ENCODE data around the gene C17orf100. TPM values are rescaled to one million over a fixed set of nuclear protein-coding genes. Genes with fewer than 3 reads are reported as not detected.

The C17orf100 gene
- total RNA-seq, 1 donor from 2014 or later, result 3.2 TPM

DNA sequence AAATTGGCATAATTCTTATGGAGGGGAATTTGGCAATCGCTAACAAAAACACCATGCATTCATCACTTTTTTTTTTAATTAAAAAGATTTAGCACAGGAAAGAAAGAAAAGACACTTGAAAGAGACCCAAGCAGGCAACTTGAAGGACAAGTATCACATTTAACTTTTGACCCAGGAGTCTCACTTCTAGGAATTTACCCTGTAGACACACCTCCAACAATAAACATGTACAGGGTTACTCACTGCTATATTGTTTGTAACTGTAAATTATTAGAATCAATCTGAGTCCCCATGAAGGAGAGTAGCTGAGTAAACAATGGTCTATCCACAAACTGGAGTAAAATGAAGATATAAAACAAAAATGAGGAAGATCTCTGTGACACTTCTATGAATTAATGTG lies 21.2 kb upstream of the C17orf100 start:
- DNase-seq (ENCODE audit: extremely low spot score, unreplicated experiment), result no peak
- Mint-ChIP-seq H3K4me1 (ENCODE audit: unreplicated experiment) (peaks cover 5% of the 10 kb centered on the region), H3K4me3 (ENCODE audit: unreplicated experiment) (no peak overlapping the region), H3K9me3 (ENCODE audit: unreplicated experiment) (peaks cover 5% of the 10 kb centered on the region), H3K36me3 (ENCODE audit: unreplicated experiment) (peaks cover 67% of the 10 kb centered on the region), H3K27me3 (ENCODE audit: unreplicated experiment) (no peaks in the 10 kb centered on the region), H3K27ac (ENCODE audit: unreplicated experiment) (no peak overlapping the region)
- TF ChIP-seq, protein P1, sequence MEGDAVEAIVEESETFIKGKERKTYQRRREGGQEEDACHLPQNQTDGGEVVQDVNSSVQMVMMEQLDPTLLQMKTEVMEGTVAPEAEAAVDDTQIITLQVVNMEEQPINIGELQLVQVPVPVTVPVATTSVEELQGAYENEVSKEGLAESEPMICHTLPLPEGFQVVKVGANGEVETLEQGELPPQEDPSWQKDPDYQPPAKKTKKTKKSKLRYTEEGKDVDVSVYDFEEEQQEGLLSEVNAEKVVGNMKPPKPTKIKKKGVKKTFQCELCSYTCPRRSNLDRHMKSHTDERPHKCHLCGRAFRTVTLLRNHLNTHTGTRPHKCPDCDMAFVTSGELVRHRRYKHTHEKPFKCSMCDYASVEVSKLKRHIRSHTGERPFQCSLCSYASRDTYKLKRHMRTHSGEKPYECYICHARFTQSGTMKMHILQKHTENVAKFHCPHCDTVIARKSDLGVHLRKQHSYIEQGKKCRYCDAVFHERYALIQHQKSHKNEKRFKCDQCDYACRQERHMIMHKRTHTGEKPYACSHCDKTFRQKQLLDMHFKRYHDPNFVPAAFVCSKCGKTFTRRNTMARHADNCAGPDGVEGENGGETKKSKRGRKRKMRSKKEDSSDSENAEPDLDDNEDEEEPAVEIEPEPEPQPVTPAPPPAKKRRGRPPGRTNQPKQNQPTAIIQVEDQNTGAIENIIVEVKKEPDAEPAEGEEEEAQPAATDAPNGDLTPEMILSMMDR (IDR thresholded peaks at IDR 0.05), result no peak

DNA sequence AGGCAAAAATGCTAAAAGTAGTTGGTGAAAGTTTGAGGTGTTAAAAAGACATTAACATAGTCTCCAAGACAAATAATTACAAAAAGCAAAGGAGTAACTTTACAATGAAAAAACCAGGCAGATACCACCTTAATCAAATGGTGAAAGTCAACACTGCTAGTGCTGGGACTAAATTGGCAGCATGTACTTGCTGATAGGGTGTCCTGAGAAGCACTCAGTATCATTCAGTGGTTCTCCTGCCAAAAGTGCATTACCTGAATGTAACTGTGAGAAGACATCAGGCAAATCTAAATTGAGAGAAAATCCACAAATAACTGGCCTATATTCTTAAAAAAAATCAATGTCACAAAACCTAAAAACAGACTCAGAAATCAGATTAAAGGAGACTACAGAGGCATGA lies 19.0 kb upstream of the C17orf100 start:
- peaks cover 55% of the 10 kb centered on the region for H3K36me3 Mint-ChIP-seq (ENCODE audit: unreplicated experiment)
- H3K4me3 Mint-ChIP-seq (ENCODE audit: unreplicated experiment), result no peak overlapping the region
- no peak overlapping the region for H3K27ac Mint-ChIP-seq (ENCODE audit: unreplicated experiment)
- TF ChIP-seq, protein P1 (IDR thresholded peaks at IDR 0.05), result no peak
- no peak for DNase-seq (ENCODE audit: extremely low spot score, unreplicated experiment)
- H3K27me3 Mint-ChIP-seq (ENCODE audit: unreplicated experiment), result no peaks in the 10 kb centered on the region
- peaks cover 5% of the 10 kb centered on the region for H3K9me3 Mint-ChIP-seq (ENCODE audit: unreplicated experiment)
- peaks cover under 1% of the 10 kb centered on the region for H3K4me1 Mint-ChIP-seq (ENCODE audit: unreplicated experiment)

DNA sequence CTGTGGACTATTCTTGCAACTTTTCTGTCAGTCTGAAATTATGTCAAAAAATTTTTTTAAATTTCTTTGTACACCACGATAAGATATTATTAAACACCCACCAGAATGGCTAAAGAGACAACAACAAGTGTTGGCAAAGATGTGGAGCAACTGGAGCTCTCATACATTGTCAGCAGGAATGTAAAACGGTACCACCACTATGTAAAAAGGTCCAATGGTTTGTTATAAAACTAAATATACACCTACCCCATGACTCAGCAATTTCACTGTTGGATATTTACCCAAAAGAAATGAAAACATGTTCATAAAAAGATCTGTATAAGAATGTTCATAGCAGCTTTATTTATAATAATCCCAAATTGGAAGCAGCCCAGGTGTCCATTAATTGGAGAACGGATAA lies 18.3 kb upstream of the C17orf100 start:
- Mint-ChIP-seq H3K4me1 (ENCODE audit: unreplicated experiment) (peaks cover 4% of the 10 kb centered on the region), H3K36me3 (ENCODE audit: unreplicated experiment) (peaks cover 49% of the 10 kb centered on the region), H3K9me3 (ENCODE audit: unreplicated experiment) (peaks cover 5% of the 10 kb centered on the region), H3K27ac (ENCODE audit: unreplicated experiment) (no peak overlapping the region), H3K4me3 (ENCODE audit: unreplicated experiment) (no peak overlapping the region), H3K27me3 (ENCODE audit: unreplicated experiment) (no peaks in the 10 kb centered on the region)
- DNase-seq (ENCODE audit: extremely low spot score, unreplicated experiment), result no peak
- TF ChIP-seq, protein P1 (IDR thresholded peaks at IDR 0.05), result no peak

DNA sequence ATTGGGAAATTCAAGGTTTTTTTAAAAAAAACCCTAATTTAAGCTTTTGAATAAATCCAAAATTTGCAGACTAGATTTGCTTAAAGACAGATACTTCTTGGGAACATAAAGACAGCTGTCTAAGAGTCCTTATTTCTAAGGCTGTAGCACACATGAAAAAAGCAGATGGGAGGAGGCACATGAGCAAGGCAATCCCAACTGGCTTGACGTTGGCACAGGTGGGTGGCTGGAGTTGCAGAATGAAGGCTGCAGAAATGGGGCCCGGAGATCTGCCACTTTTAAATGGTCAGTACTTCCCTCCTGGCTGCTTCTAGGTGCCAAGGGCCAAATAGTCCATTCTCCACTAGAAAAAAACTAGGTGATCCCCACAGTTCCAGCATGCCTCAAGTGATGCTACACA lies 15.5 kb upstream of the C17orf100 start:
- H3K27me3 Mint-ChIP-seq (ENCODE audit: unreplicated experiment), result no peaks in the 10 kb centered on the region
- H3K27ac Mint-ChIP-seq (ENCODE audit: unreplicated experiment), result no peak overlapping the region
- H3K36me3 Mint-ChIP-seq (ENCODE audit: unreplicated experiment), result peaks cover 31% of the 10 kb centered on the region
- TF ChIP-seq, protein P1 (IDR thresholded peaks at IDR 0.05), result no peak
- no peak for DNase-seq (ENCODE audit: extremely low spot score, unreplicated experiment)
- H3K4me1 Mint-ChIP-seq (ENCODE audit: unreplicated experiment), result peaks cover 19% of the 10 kb centered on the region
- peaks cover 5% of the 10 kb centered on the region for H3K9me3 Mint-ChIP-seq (ENCODE audit: unreplicated experiment)
- H3K4me3 Mint-ChIP-seq (ENCODE audit: unreplicated experiment), result no peak overlapping the region

DNA sequence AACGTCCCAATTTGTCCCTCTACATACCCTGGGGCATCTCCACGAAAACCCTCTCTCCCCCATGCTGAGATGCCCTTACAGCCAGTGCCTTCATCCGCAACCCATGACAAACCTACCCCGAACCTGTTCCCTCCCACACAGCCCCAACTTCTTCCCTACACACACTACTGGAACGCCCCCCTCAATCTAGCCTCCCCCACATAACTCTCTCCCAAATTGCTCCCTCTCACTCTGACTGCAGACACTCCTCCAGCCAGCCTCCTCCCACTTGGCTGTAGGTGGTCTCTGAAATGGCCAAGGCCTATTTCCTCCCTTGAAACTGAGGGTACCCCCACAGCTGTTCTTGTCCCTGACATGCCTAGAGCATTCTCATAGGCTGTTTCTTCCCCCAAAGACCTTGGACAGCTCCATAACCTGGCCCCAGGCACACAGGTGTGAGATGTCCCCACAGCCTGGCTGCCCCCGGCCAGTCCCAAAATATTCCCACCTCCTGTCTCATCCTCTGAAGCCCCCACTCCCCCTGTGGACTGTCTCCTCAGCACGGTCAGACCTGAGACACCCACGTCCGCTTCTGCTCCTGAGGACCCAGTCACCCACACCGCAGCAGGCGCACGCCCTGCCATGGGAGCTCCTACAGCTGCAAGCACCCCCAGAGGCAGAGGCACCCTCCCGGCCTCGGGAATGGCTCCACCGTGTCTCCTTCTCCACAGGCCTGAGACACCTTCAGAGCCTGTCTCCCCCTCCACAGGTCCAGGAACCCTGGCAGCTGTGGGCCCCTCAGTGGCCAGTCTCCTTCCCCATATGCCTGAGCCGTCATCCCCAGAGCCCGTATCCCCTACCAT lies 14.7 kb upstream of the C17orf100 start:
- Mint-ChIP-seq H3K4me1 (ENCODE audit: unreplicated experiment) (peaks cover 25% of the 10 kb centered on the region), H3K4me3 (ENCODE audit: unreplicated experiment) (no peak overlapping the region), H3K9me3 (ENCODE audit: unreplicated experiment) (peaks cover 5% of the 10 kb centered on the region), H3K27me3 (ENCODE audit: unreplicated experiment) (no peaks in the 10 kb centered on the region), H3K36me3 (ENCODE audit: unreplicated experiment) (peaks cover 26% of the 10 kb centered on the region), H3K27ac (ENCODE audit: unreplicated experiment) (no peak overlapping the region)
- no peak for DNase-seq (ENCODE audit: extremely low spot score, unreplicated experiment)
- TF ChIP-seq, protein P1 (IDR thresholded peaks at IDR 0.05), result no peak
